HepG2 (cell line): ENCODE measurements around the gene ABT1. TPM values are rescaled to one million over a fixed set of nuclear protein-coding genes. Genes with fewer than 3 reads are reported as not detected.

Experiments
- ATAC-seq: fragments of 200-7000 bp; cut with Tn5 transposase; 3 replicates; pipeline ENCODE4 v1.9.1; 2020; ENCODE audit warnings: mild to moderate bottlenecking, moderate library complexity
- BruUV-seq: library from RNA; stranded (reverse); fragments of 400-500 nt; replicated peaks from 2 replicates; lab custom pipeline; 2021; lab: Mats Ljungman, UMichigan
- CTCF ChIA-PET: fragments of 300-600 bp; formaldehyde crosslinking; extraction: SDS; loops from one replicate; lab custom pipeline; 2021; ENCODE audit warnings: low total read pairs, inconsistent platforms, low intra/inter-chr PET ratio; lab: Yijun Ruan, JAX
- POLR2A ChIA-PET: fragments of 350-600 bp; sonication (Branson Sonifier 250); formaldehyde crosslinking; loops from one replicate; lab custom pipeline; 2020; ENCODE audit warnings: antibody characterized with exemption, inconsistent platforms; lab: Yijun Ruan, JAX
- DNase-seq: peaks from one replicate; pipeline ENCODE4 v3.0.0-alpha.2; 2015; ENCODE audit warnings: low spot score
- FAIRE-seq: peaks from 3 replicates; lab custom pipeline; 2011; peaks lifted over from hg19 to GRCh38; lab: Jason Lieb, UNC
- H2AFZ ChIP-seq: one replicate; pipeline ENCODE4 v1.6.1; 2011; ENCODE audit warnings: low read length, inconsistent platforms
- H3K27ac ChIP-seq: fragments of 300-600 bp; 3 replicates; pipeline ENCODE4 v1.8.0; 2011; ENCODE audit warnings: mixed run types, mild to moderate bottlenecking, mixed read lengths, low read length, inconsistent platforms; ENCODE audit not compliant: insufficient read depth; ENCODE audit errors: extremely low read length
- H3K27me3 ChIP-seq, 2 experiments: fragments of 200-600 bp in 1 of 2; 2 replicates in 1 of 2; 3 replicates in 1 of 2; pipeline versions ENCODE4 v1.6.0 to v1.8.0; 2011; ENCODE audit warnings: low read length in 2 of 2, mild to moderate bottlenecking in 2 of 2, moderate library complexity in 2 of 2, inconsistent platforms in 1 of 2; ENCODE audit not compliant: insufficient read depth in 2 of 2, control insufficient read depth in 1 of 2
- H3K36me3 ChIP-seq, 2 experiments: fragments of 200-600 bp in 1 of 2; replicated peaks in 1 of 2; 2 replicates in 1 of 2; 3 replicates in 1 of 2; pipeline versions ENCODE4 v1.5.1 to v1.8.0; 2011; ENCODE audit warnings: low read length in 2 of 2, inconsistent platforms in 1 of 2; ENCODE audit not compliant: insufficient read depth in 2 of 2, control insufficient read depth in 1 of 2
- H3K4me1 ChIP-seq: 2 replicates; pipeline ENCODE4 v1.5.1; 2012; ENCODE audit warnings: low read length, inconsistent platforms; ENCODE audit not compliant: insufficient read depth
- H3K4me2 ChIP-seq: 2 replicates; pipeline ENCODE4 v1.6.0; 2011; ENCODE audit warnings: low read depth, low read length, inconsistent platforms
- H3K4me3 ChIP-seq, 3 experiments: fragments of 200-600 bp in 1 of 3; sonication (generic), shearing (Covaris generic) in 1 of 3; replicated peaks in 1 of 3; 2 replicates each; pipeline ENCODE4 v1.5.1; 2011 to 2016; ENCODE audit warnings: low read length in 3 of 3, inconsistent platforms in 2 of 3, low read depth in 2 of 3, mild to moderate bottlenecking in 2 of 3, control low read depth in 1 of 3, mixed read lengths in 1 of 3; ENCODE audit not compliant: insufficient read depth in 1 of 3
- H3K79me2 ChIP-seq: one replicate; pipeline ENCODE4 v1.6.1; 2011; ENCODE audit warnings: low read length, inconsistent platforms; ENCODE audit not compliant: insufficient read depth
- H3K9ac ChIP-seq: 2 replicates; pipeline ENCODE4 v1.6.0; 2011; ENCODE audit warnings: mild to moderate bottlenecking, low read depth, low read length, inconsistent platforms; ENCODE audit not compliant: insufficient read depth
- H3K9me3 ChIP-seq: 2 replicates; pipeline ENCODE4 v1.5.1; 2012; ENCODE audit warnings: mild to moderate bottlenecking, low read length
- H4K20me1 ChIP-seq: 2 replicates; pipeline ENCODE4 v1.6.0; 2011; ENCODE audit warnings: inconsistent platforms, mild to moderate bottlenecking, low read length, moderate library complexity; ENCODE audit not compliant: insufficient read depth
- ADNP ChIP-seq: sonication (generic); formaldehyde crosslinking; IDR thresholded peaks from 2 replicates; pipeline ENCODE4 v1.4.0; 2020; ENCODE audit warnings: missing genetic modification reagents
- E2F2 ChIP-seq: sonication (generic); formaldehyde crosslinking; IDR thresholded peaks from 2 replicates; pipeline ENCODE4 v1.4.0; 2020; ENCODE audit warnings: missing genetic modification reagents, borderline replicate concordance
- GATAD2A ChIP-seq: IDR thresholded peaks from 2 replicates; pipeline ENCODE4 v1.6.1; 2016
- GFI1 ChIP-seq: sonication (generic); formaldehyde crosslinking; IDR thresholded peaks from 2 replicates; pipeline ENCODE4 v1.5.0; 2020; ENCODE audit warnings: missing genetic modification reagents, mild to moderate bottlenecking, borderline replicate concordance
- HDAC1 ChIP-seq: sonication (generic); formaldehyde crosslinking; IDR thresholded peaks from 2 replicates; pipeline ENCODE4 v1.5.1; 2020; ENCODE audit warnings: mild to moderate bottlenecking, missing genetic modification reagents
- MAF1 ChIP-seq: sonication (generic); formaldehyde crosslinking; IDR thresholded peaks from 2 replicates; pipeline ENCODE4 v1.5.0; 2020; ENCODE audit warnings: missing genetic modification reagents, borderline replicate concordance
- MED1 ChIP-seq: sonication (generic); formaldehyde crosslinking; IDR thresholded peaks from 2 replicates; pipeline ENCODE4 v1.4.0; 2020; ENCODE audit warnings: missing genetic modification reagents
- MIER3 ChIP-seq: IDR thresholded peaks from 2 replicates; pipeline ENCODE4 v1.6.1; 2016; ENCODE audit warnings: missing compliant biosample characterization, borderline replicate concordance
- PHF5A ChIP-seq: IDR thresholded peaks from one replicate; pipeline ENCODE4 v1.6.1; 2018; ENCODE audit warnings: low read depth, missing genetic modification reagents; ENCODE audit not compliant: unreplicated experiment
- SSRP1 ChIP-seq: IDR thresholded peaks from 2 replicates; pipeline ENCODE4 v1.6.1; 2016; ENCODE audit warnings: control low read depth
- TFAP4 ChIP-seq: sonication (generic); IDR thresholded peaks from 2 replicates; pipeline ENCODE4 v1.6.1; 2016; ENCODE audit warnings: low read depth, borderline replicate concordance
- ZNF335 ChIP-seq: sonication (generic); formaldehyde crosslinking; IDR thresholded peaks from 2 replicates; pipeline ENCODE4 v1.4.0; 2020; ENCODE audit warnings: missing genetic modification reagents
- ZNF441 ChIP-seq: sonication (generic); formaldehyde crosslinking; IDR thresholded peaks from 2 replicates; pipeline ENCODE4 v1.7.0; 2021; ENCODE audit warnings: missing genetic modification reagents, borderline replicate concordance
- ZNF674 ChIP-seq: sonication (generic); formaldehyde crosslinking; IDR thresholded peaks from 2 replicates; pipeline ENCODE4 v1.5.0; 2020; ENCODE audit warnings: low read depth, mild to moderate bottlenecking, missing genetic modification reagents
- ZNF792 ChIP-seq: IDR thresholded peaks from 2 replicates; pipeline ENCODE4 v1.6.1; 2016
- ZNF83 ChIP-seq: sonication (generic); formaldehyde crosslinking; IDR thresholded peaks from 2 replicates; pipeline ENCODE4 v1.4.0; 2020; ENCODE audit warnings: missing genetic modification reagents, mild to moderate bottlenecking, borderline replicate concordance
- ZNF879 ChIP-seq: sonication (generic); formaldehyde crosslinking; IDR thresholded peaks from 2 replicates; pipeline ENCODE4 v1.8.1; 2023; ENCODE audit warnings: missing genetic modification reagents
- WGBS: methylation state at CpG from one replicate; pipeline ENCODE4 v1.1.6; 2017; ENCODE audit warnings: low lambda C conversion rate; 5-methylcytosine and 5-hydroxymethylcytosine counted together
- in situ Hi-C: cut with HindIII; loops from 2 replicates; pipeline ENCODE4 v1.10.0; 2017; ENCODE audit warnings: low pct_unique_long_range_greater_than_20kb; ENCODE audit not compliant: extremely low pct_ligation_motif_present
- intact Hi-C: fragments of 100-400 bp; cut with micrococcal nuclease; formaldehyde crosslinking; loops from one replicate; pipeline ENCODE4 v1.10.0; 2022; ENCODE audit not compliant: unreplicated experiment
- polyA plus RNA-seq, 8 experiments: library from polyadenylated mRNA; depleted of rRNA in 3 of 8; stranded (reverse) in 7 of 8; unstranded in 1 of 8; fragments of >200 nt; fragmentation: Illumina TruSeq in 4 of 8; extraction: Trizol in 4 of 8; gene quantifications; 2 replicates each; pipeline versions ENCODE4 v1.2.1 to v1.2.3, GENCODE V29; 2011 to 2016; ENCODE audit warnings: low read depth in 4 of 8, missing spikeins in 1 of 8, mixed read lengths in 1 of 8; ENCODE audit not compliant: insufficient read depth in 1 of 8
- total RNA-seq, 5 experiments: library from RNA; depleted of rRNA; stranded (reverse); fragments of >200 nt; fragmentation: Illumina TruSeq; extraction: Trizol; gene quantifications; 2 replicates each; pipeline ENCODE4 v1.2.3, GENCODE V29; 2016; ENCODE audit warnings: low read depth in 1 of 5
- TF ChIP-seq, protein P1 (sequence below): sonication (generic); formaldehyde crosslinking; IDR thresholded peaks from 2 replicates; pipeline ENCODE4 v1.4.0; 2020; ENCODE audit warnings: missing genetic modification reagents

Gene ABT1
- total and polyA plus RNA-seq, 2 of the 13 experiments (the other 11 are each of a cell fraction or from before 2014, with no cell fraction given) = 38.4 TPM

- BruUV-seq = no TSS peak
- H3K79me2 ChIP-seq = peaks cover 15% of the 10 kb centered on the region
- FAIRE-seq (no peak), ATAC-seq (peak; percentile 2; the same call in 2 of the 3 replicates), DNase-seq (peak; percentile 58)
- ChIA-PET POLR2A (interaction anchor here (1.0 to 2.1 kb wide), 11 partner anchors 18 to 1212 kb away, joined by 3 to 12 read pairs (median 5); a partner anchor contains a TSS), CTCF (interaction anchor here (1.0 to 2.9 kb wide), 4 partner anchors 19 to 273 kb away, joined by 3 to 27 read pairs (median 13); no protein-coding TSS in a partner anchor)
- H3K36me3 ChIP-seq = peaks cover 4 to 19% of the 10 kb centered on the region in 2 experiments
- H2AFZ ChIP-seq = peak overlapping the region; percentile 38
- peak overlapping the region; percentile 80 for H3K27ac ChIP-seq
- 39% methylated on average over 23 of the region's 23 CpGs for WGBS
- no peaks in the 10 kb centered on the region for H4K20me1 ChIP-seq
- no peaks in the 10 kb centered on the region for H3K9me3 ChIP-seq
- no peaks in the 10 kb centered on the region; a peak in 1 of 5 replicates for H3K27me3 ChIP-seq
- H3K4me3 ChIP-seq = peak overlapping the region; percentile 71 to 100 (median 88)
- in situ Hi-C loops (no loop called here), intact Hi-C loops (no loop called here)
- H3K9ac ChIP-seq = peak overlapping the region; percentile 46; the same call in 1 of the 2 replicates
- peaks cover 31% of the 10 kb centered on the region for H3K4me1 ChIP-seq
- H3K4me2 ChIP-seq = peak overlapping the region; percentile 87
- TF ChIP-seq ZNF674 (CRISPR knock-in tag) = no peak
- TF ChIP-seq ZNF83 (CRISPR knock-in tag) = no peak
- 0 out of 2 replicates have a peak, but pooled peaks have one; percentile 27 for TF ChIP-seq ADNP (CRISPR knock-in tag)
- TF ChIP-seq ZNF441 (CRISPR knock-in tag) = no peak
- 0 out of 2 replicates have a peak, but pooled peaks have one; percentile 47 for TF ChIP-seq SSRP1 (CRISPR knock-in tag)
- TF ChIP-seq MAF1 (CRISPR knock-in tag) = peak; percentile 78
- TF ChIP-seq HDAC1 (CRISPR knock-in tag) = no peak
- TF ChIP-seq TFAP4 = peak; percentile 78
- 0 out of 2 replicates have a peak, but pooled peaks have one; percentile 37 for TF ChIP-seq GFI1 (CRISPR knock-in tag)
- TF ChIP-seq GATAD2A (CRISPR knock-in tag) = peak; percentile 34; the same call in 1 of the 2 replicates
- TF ChIP-seq MED1 (CRISPR knock-in tag) = 0 out of 2 replicates have a peak, but pooled peaks have one; percentile 19
- TF ChIP-seq ZNF879 (CRISPR knock-in tag) = 0 out of 2 replicates have a peak, but pooled peaks have one; percentile 18
- TF ChIP-seq, protein P1, sequence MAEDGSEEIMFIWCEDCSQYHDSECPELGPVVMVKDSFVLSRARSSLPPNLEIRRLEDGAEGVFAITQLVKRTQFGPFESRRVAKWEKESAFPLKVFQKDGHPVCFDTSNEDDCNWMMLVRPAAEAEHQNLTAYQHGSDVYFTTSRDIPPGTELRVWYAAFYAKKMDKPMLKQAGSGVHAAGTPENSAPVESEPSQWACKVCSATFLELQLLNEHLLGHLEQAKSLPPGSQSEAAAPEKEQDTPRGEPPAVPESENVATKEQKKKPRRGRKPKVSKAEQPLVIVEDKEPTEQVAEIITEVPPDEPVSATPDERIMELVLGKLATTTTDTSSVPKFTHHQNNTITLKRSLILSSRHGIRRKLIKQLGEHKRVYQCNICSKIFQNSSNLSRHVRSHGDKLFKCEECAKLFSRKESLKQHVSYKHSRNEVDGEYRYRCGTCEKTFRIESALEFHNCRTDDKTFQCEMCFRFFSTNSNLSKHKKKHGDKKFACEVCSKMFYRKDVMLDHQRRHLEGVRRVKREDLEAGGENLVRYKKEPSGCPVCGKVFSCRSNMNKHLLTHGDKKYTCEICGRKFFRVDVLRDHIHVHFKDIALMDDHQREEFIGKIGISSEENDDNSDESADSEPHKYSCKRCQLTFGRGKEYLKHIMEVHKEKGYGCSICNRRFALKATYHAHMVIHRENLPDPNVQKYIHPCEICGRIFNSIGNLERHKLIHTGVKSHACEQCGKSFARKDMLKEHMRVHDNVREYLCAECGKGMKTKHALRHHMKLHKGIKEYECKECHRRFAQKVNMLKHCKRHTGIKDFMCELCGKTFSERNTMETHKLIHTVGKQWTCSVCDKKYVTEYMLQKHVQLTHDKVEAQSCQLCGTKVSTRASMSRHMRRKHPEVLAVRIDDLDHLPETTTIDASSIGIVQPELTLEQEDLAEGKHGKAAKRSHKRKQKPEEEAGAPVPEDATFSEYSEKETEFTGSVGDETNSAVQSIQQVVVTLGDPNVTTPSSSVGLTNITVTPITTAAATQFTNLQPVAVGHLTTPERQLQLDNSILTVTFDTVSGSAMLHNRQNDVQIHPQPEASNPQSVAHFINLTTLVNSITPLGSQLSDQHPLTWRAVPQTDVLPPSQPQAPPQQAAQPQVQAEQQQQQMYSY = no peak
- peak; percentile 61; the same call in 1 of the 2 replicates for TF ChIP-seq ZNF335 (CRISPR knock-in tag)
- peak; percentile 65; the same call in 1 of the 2 replicates for TF ChIP-seq MIER3
- no peak for TF ChIP-seq PHF5A (CRISPR knock-in tag)
- 0 out of 2 replicates have a peak, but pooled peaks have one; percentile 36 for TF ChIP-seq ZNF792 (CRISPR knock-in tag)
- TF ChIP-seq E2F2 = 0 out of 2 replicates have a peak, but pooled peaks have one; percentile 36
Observed at GRCh38 chr6:26594730-26595632, 1.8 kb upstream of the ABT1 start.
